Calu3 (cell line): ENCODE measurements around the gene PHETA1. TPM values are rescaled to one million over a fixed set of nuclear protein-coding genes. Genes with fewer than 3 reads are reported as not detected.
A peak's percentile ranks its signal among the peaks of the same experiment; 100 is the strongest.
"Not testable (repeated sequence)": the region's sequence is repeated elsewhere in the genome, so short reads cannot be mapped to it uniquely, and the experiment has no call there.

Source experiments
- BruUV-seq: library from RNA; stranded (reverse); fragments of 400-500 nt; replicated peaks from 2 replicates; lab custom pipeline; 2021; lab: Mats Ljungman, UMichigan
- CTCF ChIA-PET: fragments of 300-600 bp; sonication (Branson Sonifier 250); formaldehyde crosslinking; loops from one replicate; lab custom pipeline; 2022; ENCODE audit warnings: antibody characterized with exemption; lab: Charles Lee
- DNase-seq: peaks from one replicate; pipeline ENCODE4 v3.0.0; 2022
- H3K27ac Mint-ChIP-seq: one replicate; pipeline ENCODE4 v1.8.0; 2022; ENCODE audit warnings: mixed read lengths; ENCODE audit not compliant: unreplicated experiment
- H3K27me3 Mint-ChIP-seq: one replicate; pipeline ENCODE4 v1.8.0; 2022; ENCODE audit warnings: mixed read lengths; ENCODE audit not compliant: unreplicated experiment
- H3K36me3 Mint-ChIP-seq: one replicate; pipeline ENCODE4 v1.8.0; 2022; ENCODE audit warnings: mild to moderate bottlenecking, moderate library complexity, mixed read lengths; ENCODE audit not compliant: insufficient read depth, unreplicated experiment
- H3K4me1 Mint-ChIP-seq: one replicate; pipeline ENCODE4 v1.8.0; 2022; ENCODE audit warnings: mild to moderate bottlenecking, low read depth, mixed read lengths; ENCODE audit not compliant: unreplicated experiment
- H3K4me3 Mint-ChIP-seq: one replicate; pipeline ENCODE4 v1.8.0; 2022; ENCODE audit warnings: mild to moderate bottlenecking, low read depth, moderate library complexity, mixed read lengths; ENCODE audit not compliant: unreplicated experiment
- H3K9me3 Mint-ChIP-seq: one replicate; pipeline ENCODE4 v1.8.0; 2022; ENCODE audit warnings: low read depth, mixed read lengths; ENCODE audit not compliant: unreplicated experiment
- intact Hi-C: fragments of 100-400 bp; cut with micrococcal nuclease; formaldehyde crosslinking; loops from one replicate; pipeline ENCODE4 v1.10.0; 2022; ENCODE audit not compliant: unreplicated experiment
- total RNA-seq: library from RNA; stranded (reverse); gene quantifications from 2 replicates; pipeline ENCODE4 v1.2.3, GENCODE V29; 2022
- TF ChIP-seq, protein P1 (sequence below): fragments of 200-600 bp; IDR thresholded peaks from one replicate; pipeline ENCODE4 v1.8.0; 2022; ENCODE audit warnings: antibody characterized with exemption; ENCODE audit not compliant: unreplicated experiment

Gene PHETA1
- total RNA-seq, 1 experiment from 2014 or later = 20.7 TPM

DNA sequence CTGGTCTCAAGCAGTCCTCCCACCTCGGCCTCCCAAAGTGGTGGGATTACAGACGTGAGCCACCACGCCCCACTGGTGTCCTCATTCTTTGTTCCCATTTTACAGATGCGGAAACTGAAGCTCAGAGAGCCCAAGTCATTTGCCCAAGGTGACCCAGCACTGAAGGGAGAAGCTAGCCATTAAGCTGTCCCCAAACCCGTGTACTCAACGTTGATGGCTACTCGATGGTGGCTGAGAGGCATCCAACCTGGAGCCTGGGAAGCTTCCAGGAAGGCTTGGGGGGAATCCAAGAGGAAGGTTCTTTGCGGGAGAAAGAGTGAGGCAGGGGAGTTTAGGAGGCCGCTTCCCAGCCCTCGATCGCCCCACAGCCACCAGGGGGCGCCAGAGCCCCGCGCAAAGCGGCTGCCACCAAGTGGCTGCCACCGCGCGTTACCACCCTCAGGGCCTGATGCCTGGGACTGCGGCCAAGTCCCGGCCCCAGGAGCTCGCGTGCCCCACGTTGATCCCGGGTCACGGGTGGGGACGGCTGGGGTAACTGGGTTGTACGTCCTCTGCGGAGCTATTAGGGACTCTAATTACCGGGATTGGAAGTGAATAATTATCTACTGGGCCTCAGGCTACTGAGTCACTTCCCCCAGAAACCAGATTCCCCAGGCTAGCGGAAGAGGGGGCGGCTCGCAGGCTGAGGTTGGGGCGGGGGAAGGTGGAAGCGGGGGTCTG is 28.0 kb upstream of the PHETA1 start:
- no peaks in the 10 kb centered on the region for H3K27me3 Mint-ChIP-seq
- no peaks in the 10 kb centered on the region for H3K9me3 Mint-ChIP-seq
- TF ChIP-seq, protein P1, sequence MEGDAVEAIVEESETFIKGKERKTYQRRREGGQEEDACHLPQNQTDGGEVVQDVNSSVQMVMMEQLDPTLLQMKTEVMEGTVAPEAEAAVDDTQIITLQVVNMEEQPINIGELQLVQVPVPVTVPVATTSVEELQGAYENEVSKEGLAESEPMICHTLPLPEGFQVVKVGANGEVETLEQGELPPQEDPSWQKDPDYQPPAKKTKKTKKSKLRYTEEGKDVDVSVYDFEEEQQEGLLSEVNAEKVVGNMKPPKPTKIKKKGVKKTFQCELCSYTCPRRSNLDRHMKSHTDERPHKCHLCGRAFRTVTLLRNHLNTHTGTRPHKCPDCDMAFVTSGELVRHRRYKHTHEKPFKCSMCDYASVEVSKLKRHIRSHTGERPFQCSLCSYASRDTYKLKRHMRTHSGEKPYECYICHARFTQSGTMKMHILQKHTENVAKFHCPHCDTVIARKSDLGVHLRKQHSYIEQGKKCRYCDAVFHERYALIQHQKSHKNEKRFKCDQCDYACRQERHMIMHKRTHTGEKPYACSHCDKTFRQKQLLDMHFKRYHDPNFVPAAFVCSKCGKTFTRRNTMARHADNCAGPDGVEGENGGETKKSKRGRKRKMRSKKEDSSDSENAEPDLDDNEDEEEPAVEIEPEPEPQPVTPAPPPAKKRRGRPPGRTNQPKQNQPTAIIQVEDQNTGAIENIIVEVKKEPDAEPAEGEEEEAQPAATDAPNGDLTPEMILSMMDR = peak; percentile 100
- peaks cover 5% of the 10 kb centered on the region for H3K36me3 Mint-ChIP-seq
- CTCF ChIA-PET = interaction anchor here (0.6 to 2.1 kb wide), 21 partner anchors 8 to 735 kb away, joined by 3 to 52 read pairs (median 4); partner anchors contain the start of genes PHETA1 and SH2B3
- peak; percentile 97 for DNase-seq
- peak overlapping the region; percentile 68 for H3K27ac Mint-ChIP-seq
- peak overlapping the region; percentile 48 for H3K4me3 Mint-ChIP-seq
- intact Hi-C loops = loop anchor here (1.0 kb wide), 2 partner anchors 41 to 54 kb away; no protein-coding TSS in a partner anchor
- peaks cover 35% of the 10 kb centered on the region for H3K4me1 Mint-ChIP-seq
- no TSS peak for BruUV-seq

DNA sequence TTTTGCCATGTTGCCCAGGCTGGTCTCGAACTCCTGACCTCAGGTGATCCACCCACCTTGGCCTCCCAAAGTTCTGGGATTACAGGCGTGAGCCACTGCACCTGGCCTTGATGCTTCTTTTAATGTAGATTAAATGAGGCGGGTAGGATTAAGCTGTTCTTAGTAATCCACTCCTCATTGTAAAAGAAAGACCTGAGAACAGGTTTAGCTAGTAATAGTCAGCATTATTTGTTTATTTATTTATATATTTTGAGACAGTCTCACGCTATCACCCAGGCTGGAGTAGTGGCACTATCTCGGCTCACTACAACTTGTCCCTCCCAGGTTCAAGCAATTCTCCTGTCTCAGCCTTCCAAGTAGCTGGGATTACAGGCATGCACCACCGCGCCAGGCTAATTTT is 27.4 kb upstream of the PHETA1 start:
- intact Hi-C loops, BruUV-seq, H3K27me3 Mint-ChIP-seq, H3K36me3 Mint-ChIP-seq, H3K9me3 Mint-ChIP-seq, H3K27ac Mint-ChIP-seq, H3K4me3 Mint-ChIP-seq, DNase-seq: not testable (repeated sequence)
- CTCF ChIA-PET = interaction anchor here (0.6 to 2.1 kb wide), 8 partner anchors 9 to 134 kb away, joined by 3 to 52 read pairs (median 6); partner anchors contain the start of gene SH2B3
- peaks cover 35% of the 10 kb centered on the region for H3K4me1 Mint-ChIP-seq

DNA sequence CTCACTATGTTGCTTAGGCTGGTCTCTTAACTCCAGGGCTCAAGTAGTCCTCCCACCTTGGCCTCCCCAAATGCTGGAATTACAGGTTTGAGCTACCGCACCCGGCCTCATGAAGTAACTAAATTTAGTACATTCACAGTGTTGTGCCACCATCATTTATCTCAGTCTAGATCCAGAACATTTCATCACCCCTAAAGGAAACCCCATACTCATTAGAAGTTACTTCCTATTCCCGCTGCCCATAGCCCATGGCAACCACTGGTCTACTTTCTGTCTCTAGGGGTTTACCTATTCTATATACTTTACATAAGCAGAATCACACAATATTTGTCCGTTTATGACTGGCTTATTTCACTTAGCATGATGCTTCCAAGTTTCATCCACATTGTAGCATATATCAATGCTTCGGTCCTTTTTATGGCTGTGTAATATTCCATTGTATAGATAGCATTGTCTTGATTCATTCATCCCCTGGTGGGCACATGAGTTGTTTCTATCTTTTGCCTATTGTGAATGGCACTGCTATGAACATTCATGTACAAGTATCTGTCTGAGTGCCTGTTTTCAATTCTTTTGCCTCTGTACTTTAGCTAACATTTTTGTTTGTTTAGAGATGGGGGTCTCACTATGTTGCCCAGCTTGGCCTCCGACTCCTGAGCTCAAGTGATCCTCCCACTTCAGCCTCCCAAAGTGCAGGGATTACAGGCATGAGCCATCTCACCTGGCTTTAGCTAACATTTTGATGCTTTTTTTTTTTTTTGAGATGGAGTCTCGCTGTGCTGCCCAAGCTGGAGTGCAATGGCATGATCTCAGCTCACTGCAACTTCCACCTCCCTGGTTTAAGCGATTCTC is 26.7 kb upstream of the PHETA1 start:
- CTCF ChIA-PET = interaction anchor here (0.7 to 2.1 kb wide), 5 partner anchors 27 to 65 kb away, joined by 3 to 52 read pairs (median 7); partner anchors contain the start of gene PHETA1
- H3K4me3 Mint-ChIP-seq = no peak overlapping the region
- H3K36me3 Mint-ChIP-seq = peaks cover 5% of the 10 kb centered on the region
- TF ChIP-seq, protein P1 = no peak
- DNase-seq = no peak
- peaks cover 30% of the 10 kb centered on the region for H3K4me1 Mint-ChIP-seq
- no peaks in the 10 kb centered on the region for H3K27me3 Mint-ChIP-seq
- intact Hi-C loops = no loop called here
- BruUV-seq = no TSS peak
- no peak overlapping the region for H3K27ac Mint-ChIP-seq
- no peaks in the 10 kb centered on the region for H3K9me3 Mint-ChIP-seq

DNA sequence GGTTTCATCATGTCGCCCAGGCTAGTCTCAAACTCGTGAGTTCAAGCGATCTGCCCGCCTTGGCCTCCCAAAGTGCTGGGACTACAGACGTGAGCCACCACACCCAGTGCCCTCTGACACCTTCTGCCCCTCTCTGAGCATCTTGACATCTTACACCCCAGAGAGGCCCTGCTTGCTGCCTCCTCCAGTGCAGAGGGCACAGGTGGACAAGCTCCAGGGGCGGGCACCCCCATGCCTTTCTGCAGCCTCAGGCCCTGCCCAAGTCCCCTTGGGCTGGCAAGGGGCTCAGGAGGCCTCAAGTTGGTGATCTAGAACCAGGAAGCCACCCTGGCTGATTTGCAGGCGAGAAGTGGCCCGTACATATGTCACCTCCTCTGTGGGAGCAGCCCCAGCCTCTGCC is 25.6 kb upstream of the PHETA1 start:
- peaks cover 25% of the 10 kb centered on the region for H3K4me1 Mint-ChIP-seq
- no peaks in the 10 kb centered on the region for H3K27me3 Mint-ChIP-seq
- BruUV-seq = no TSS peak
- no peak for DNase-seq
- no peak overlapping the region for H3K27ac Mint-ChIP-seq
- peaks cover 5% of the 10 kb centered on the region for H3K36me3 Mint-ChIP-seq
- intact Hi-C loops = no loop called here
- CTCF ChIA-PET = no interaction called here
- H3K9me3 Mint-ChIP-seq = no peaks in the 10 kb centered on the region
- H3K4me3 Mint-ChIP-seq = no peak overlapping the region
- TF ChIP-seq, protein P1 = no peak
